Fibroblast of lung (primary cell): Measurements from ENCODE around the gene RPS6KA4. TPM values are rescaled to one million over a fixed set of nuclear protein-coding genes. Genes with fewer than 3 reads are reported as not detected.

Experiments
- DNase-seq, 2 donors: peaks; one replicate each; pipeline versions ENCODE4 v3.0.0 to v3.0.0-alpha.2; 2010; ENCODE audit warnings: low read depth in 2 of 2
- H2AFZ ChIP-seq: 2 replicates; pipeline ENCODE4 v1.5.1; 2012; ENCODE audit warnings: low read length, control low read depth, inconsistent platforms
- H3K27ac ChIP-seq: 2 replicates; pipeline ENCODE4 v1.5.1; 2011; ENCODE audit warnings: low read length, control low read depth; ENCODE audit not compliant: insufficient read depth
- H3K27me3 ChIP-seq: 2 replicates; pipeline ENCODE4 v1.5.1; 2011; ENCODE audit warnings: mild to moderate bottlenecking, low read length; ENCODE audit not compliant: control insufficient read depth, insufficient read depth
- H3K36me3 ChIP-seq: 2 replicates; pipeline ENCODE4 v1.5.1; 2011; ENCODE audit warnings: low read length; ENCODE audit not compliant: control insufficient read depth, insufficient read depth
- H3K4me1 ChIP-seq: 2 replicates; pipeline ENCODE4 v1.5.1; 2011; ENCODE audit warnings: low read length; ENCODE audit not compliant: control insufficient read depth, insufficient read depth; ENCODE audit errors: extremely low read depth
- H3K4me2 ChIP-seq: 2 replicates; pipeline ENCODE4 v1.5.1; 2011; ENCODE audit warnings: low read length, control low read depth; ENCODE audit not compliant: insufficient read depth; ENCODE audit errors: extremely low read depth
- H3K4me3 ChIP-seq, 4 experiments: fragments of 200-600 bp in 1 of 4; sonication (generic) in 1 of 4; replicated peaks in 1 of 4; 2 replicates each; pipeline ENCODE4 v1.5.1; 2011 to 2016; ENCODE audit warnings: low read length in 4 of 4, low read depth in 3 of 4, mild to moderate bottlenecking in 3 of 4, control low read depth in 2 of 4, inconsistent platforms in 1 of 4, mixed read lengths in 1 of 4; ENCODE audit not compliant: insufficient read depth in 1 of 4; ENCODE audit errors: control extremely low read depth in 1 of 4
- H3K79me2 ChIP-seq: 2 replicates; pipeline ENCODE4 v1.5.1; 2012; ENCODE audit warnings: mild to moderate bottlenecking, low read length, inconsistent platforms; ENCODE audit not compliant: control insufficient read depth, insufficient read depth
- H3K9ac ChIP-seq: 2 replicates; pipeline ENCODE4 v1.5.1; 2011; ENCODE audit warnings: mild to moderate bottlenecking, low read length, control low read depth; ENCODE audit not compliant: insufficient read depth
- H3K9me3 ChIP-seq: 2 replicates; pipeline ENCODE4 v1.5.1; 2012; ENCODE audit warnings: low read depth, low read length; ENCODE audit not compliant: control insufficient read depth, insufficient read depth
- H4K20me1 ChIP-seq: 2 replicates; pipeline ENCODE4 v1.5.1; 2011; ENCODE audit warnings: low read length; ENCODE audit not compliant: control insufficient read depth, insufficient read depth; ENCODE audit errors: extremely low read depth
- EZH2 ChIP-seq: IDR thresholded peaks from 2 replicates; pipeline ENCODE4 v1.5.1; 2012; ENCODE audit warnings: low read length, control low read depth, mild to moderate bottlenecking; ENCODE audit errors: missing control alignments
- polyA plus RNA-seq, 2 donors: library from polyadenylated mRNA; depleted of rRNA in 1 of 2; stranded (reverse) in 1 of 2; unstranded in 1 of 2; fragments of >200 nt; gene quantifications; 2 replicates each; pipeline ENCODE4 v1.2.1, GENCODE V29; 2011 to 2012; ENCODE audit warnings: missing spikeins in 1 of 2
- total RNA-seq: library from RNA; depleted of rRNA; stranded (reverse); fragments of >200 nt; gene quantifications from 2 replicates; pipeline ENCODE4 v1.2.1, GENCODE V29; 2014
- TF ChIP-seq, protein P1 (sequence below), 2 donors: IDR thresholded peaks in 1 of 2; conservative IDR thresholded peaks in 1 of 2; 1 replicate in 1 of 2; 2 replicates in 1 of 2; pipeline ENCODE4 v1.5.1; 2011 to 2012; ENCODE audit warnings: low read length in 2 of 2, control low read depth in 1 of 2, inconsistent platforms in 1 of 2, low read depth in 1 of 2, mild to moderate bottlenecking in 1 of 2

Gene RPS6KA4
- total and polyA plus RNA-seq, 2 donors (not counting 1 experiment from before 2014, with no cell fraction given): 15.9 to 27.6 TPM

- no peaks in the 10 kb centered on the region for H3K27me3 ChIP-seq
- DNase-seq: no peak
- no peaks in the 10 kb centered on the region for H3K9me3 ChIP-seq
- peak overlapping the region; percentile 44 for H3K4me2 ChIP-seq
- H3K36me3 ChIP-seq: peaks cover 11% of the 10 kb centered on the region
- no peak overlapping the region for H2AFZ ChIP-seq
- peak overlapping the region; percentile 92 for H3K9ac ChIP-seq
- H3K79me2 ChIP-seq: peaks cover 13% of the 10 kb centered on the region
- peak overlapping the region; percentile 73 to 97 (median 76) for H3K4me3 ChIP-seq
- peak overlapping the region; percentile 97 for H3K27ac ChIP-seq
- H4K20me1 ChIP-seq: no peaks in the 10 kb centered on the region
- no peaks in the 10 kb centered on the region for H3K4me1 ChIP-seq
- TF ChIP-seq EZH2: no peak
- TF ChIP-seq, protein P1, sequence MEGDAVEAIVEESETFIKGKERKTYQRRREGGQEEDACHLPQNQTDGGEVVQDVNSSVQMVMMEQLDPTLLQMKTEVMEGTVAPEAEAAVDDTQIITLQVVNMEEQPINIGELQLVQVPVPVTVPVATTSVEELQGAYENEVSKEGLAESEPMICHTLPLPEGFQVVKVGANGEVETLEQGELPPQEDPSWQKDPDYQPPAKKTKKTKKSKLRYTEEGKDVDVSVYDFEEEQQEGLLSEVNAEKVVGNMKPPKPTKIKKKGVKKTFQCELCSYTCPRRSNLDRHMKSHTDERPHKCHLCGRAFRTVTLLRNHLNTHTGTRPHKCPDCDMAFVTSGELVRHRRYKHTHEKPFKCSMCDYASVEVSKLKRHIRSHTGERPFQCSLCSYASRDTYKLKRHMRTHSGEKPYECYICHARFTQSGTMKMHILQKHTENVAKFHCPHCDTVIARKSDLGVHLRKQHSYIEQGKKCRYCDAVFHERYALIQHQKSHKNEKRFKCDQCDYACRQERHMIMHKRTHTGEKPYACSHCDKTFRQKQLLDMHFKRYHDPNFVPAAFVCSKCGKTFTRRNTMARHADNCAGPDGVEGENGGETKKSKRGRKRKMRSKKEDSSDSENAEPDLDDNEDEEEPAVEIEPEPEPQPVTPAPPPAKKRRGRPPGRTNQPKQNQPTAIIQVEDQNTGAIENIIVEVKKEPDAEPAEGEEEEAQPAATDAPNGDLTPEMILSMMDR (conservative IDR thresholded peaks at IDR 0.05 in 1 of 2, IDR thresholded peaks at IDR 0.05 in 1 of 2; ENCODE audit: low read depth in 1 of 2, low read length in 2 of 2): no peak
Observed at GRCh38 chr11:64316672-64317324, 42.2 kb upstream of the RPS6KA4 start.

DNA sequence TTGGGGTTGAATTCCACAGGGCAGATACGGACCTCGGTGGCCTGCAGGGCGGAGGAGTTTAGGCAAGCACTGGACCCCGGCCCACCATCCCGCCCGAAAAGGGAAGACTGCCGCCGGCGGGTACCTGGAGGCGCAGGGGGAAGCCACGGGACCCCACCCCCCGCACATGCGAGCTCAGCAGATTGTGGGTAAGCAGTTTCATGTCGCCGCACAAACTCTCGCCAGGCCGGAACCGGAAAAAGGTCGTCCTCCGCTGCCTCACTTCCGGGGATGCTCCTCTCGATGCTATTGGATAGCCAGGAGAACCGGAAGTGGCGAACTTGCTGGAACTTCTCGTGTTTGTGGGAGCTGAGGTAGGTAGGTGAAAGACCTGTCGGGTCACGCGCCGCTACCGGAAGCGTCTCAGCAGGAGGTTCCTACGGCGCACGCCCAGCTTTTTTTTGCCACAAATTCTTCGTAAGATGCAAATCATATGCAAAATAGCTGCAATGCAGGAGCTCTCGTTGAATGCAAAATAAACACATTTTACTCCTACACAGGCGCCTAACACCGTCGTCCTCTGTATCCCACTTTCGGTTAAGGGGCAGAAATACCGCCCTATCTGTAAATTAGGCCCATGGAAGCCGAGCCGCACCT, 41.5 kb upstream of the RPS6KA4 start, which contains the start of gene TRMT112:
TRMT112 (minus strand) TSS at position 235 of the 636 bp plus-strand sequence; CDS start at position 202, 33 bp downstream.
- no peaks in the 10 kb centered on the region for H3K4me1 ChIP-seq
- peak within 1 kb of the TSS; percentile 51 for H2AFZ ChIP-seq
- peaks cover 14% of the 10 kb centered on the region for H3K36me3 ChIP-seq
- H3K4me2 ChIP-seq: peak within 1 kb of the TSS; percentile 93
- no peak for TF ChIP-seq EZH2
- TF ChIP-seq, protein P1 (conservative IDR thresholded peaks at IDR 0.05 in 1 of 2, IDR thresholded peaks at IDR 0.05 in 1 of 2; ENCODE audit: low read depth in 1 of 2, low read length in 2 of 2): no peak
- H3K4me3 ChIP-seq: peak within 1 kb of the TSS; percentile 73 to 97 (median 76)
- peak within 1 kb of the TSS; percentile 97 for H3K27ac ChIP-seq
- H4K20me1 ChIP-seq: no peaks in the 10 kb centered on the region
- H3K27me3 ChIP-seq: no peaks in the 10 kb centered on the region
- peak; percentile 97 to 99 for DNase-seq
- H3K79me2 ChIP-seq: peaks cover 13% of the 10 kb centered on the region
- no peaks in the 10 kb centered on the region for H3K9me3 ChIP-seq
- peak within 1 kb of the TSS; percentile 92 for H3K9ac ChIP-seq

GRCh38 chr11:64317961-64318765, 40.8 kb upstream of the RPS6KA4 start, which contains the start of gene PRDX5:
TSS of gene PRDX5 (plus strand) at chr11:64318121. CDS start at chr11:64318216, 95 bp downstream.
- Histone ChIP-seq H3K36me3 (peaks cover 14% of the 10 kb centered on the region), H3K4me2 (peak within 1 kb of the TSS; percentile 93), H3K4me3 (peak within 1 kb of the TSS; percentile 73 to 97 (median 76)), H4K20me1 (no peaks in the 10 kb centered on the region), H3K27me3 (no peaks in the 10 kb centered on the region), H3K9ac (peak within 1 kb of the TSS; percentile 92), H3K9me3 (no peaks in the 10 kb centered on the region), H3K79me2 (peaks cover 13% of the 10 kb centered on the region), H2AFZ (peak within 1 kb of the TSS; percentile 51), H3K27ac (peak within 1 kb of the TSS; percentile 97), H3K4me1 (no peaks in the 10 kb centered on the region)
- TF ChIP-seq, protein P1 (conservative IDR thresholded peaks at IDR 0.05 in 1 of 2, IDR thresholded peaks at IDR 0.05 in 1 of 2; ENCODE audit: low read depth in 1 of 2, low read length in 2 of 2): no peak
- no peak for TF ChIP-seq EZH2
- peak; percentile 92 to 96 for DNase-seq
